GM23338 (cell line): Measurements from ENCODE around the gene STX5. TPM values are rescaled to one million over a fixed set of nuclear protein-coding genes. Genes with fewer than 3 reads are reported as not detected.

Experiments
- ATAC-seq: fragments of 200-7000 bp; cut with Tn5 transposase; 3 replicates; pipeline ENCODE4 v1.9.1; 2020
- DNase-seq: peaks from one replicate; pipeline ENCODE4 v3.0.0-alpha.2; 2015; ENCODE audit warnings: low spot score
- H2AFZ ChIP-seq: fragments of 200-600 bp; sonication (generic); 2 replicates; pipeline ENCODE4 v1.8.0; 2016; ENCODE audit warnings: antibody characterized with exemption, mild to moderate bottlenecking, moderate library complexity
- H3F3A ChIP-seq: fragments of 200-600 bp; sonication (generic); replicated peaks from 2 replicates; pipeline ENCODE4 v1.8.0; 2017; ENCODE audit warnings: antibody characterized with exemption, mixed run types, low read depth
- H3K27ac ChIP-seq: fragments of 200-600 bp; sonication (generic); 2 replicates; pipeline ENCODE4 v1.6.1; 2016; ENCODE audit warnings: low read depth
- H3K27me3 ChIP-seq: fragments of 200-600 bp; sonication (generic); 2 replicates; pipeline ENCODE4 v1.8.0; 2016; ENCODE audit warnings: mild to moderate bottlenecking, mixed run types, moderate library complexity; ENCODE audit not compliant: insufficient read depth
- H3K36me3 ChIP-seq: fragments of 200-600 bp; sonication (generic); 2 replicates; pipeline ENCODE4 v1.8.0; 2016; ENCODE audit warnings: mild to moderate bottlenecking; ENCODE audit not compliant: insufficient read depth
- H3K4me1 ChIP-seq: fragments of 200-600 bp; sonication (generic); 2 replicates; pipeline ENCODE4 v1.8.0; 2016; ENCODE audit warnings: mild to moderate bottlenecking, moderate library complexity; ENCODE audit not compliant: insufficient read depth
- H3K4me2 ChIP-seq: fragments of 200-600 bp; sonication (generic); 2 replicates; pipeline ENCODE4 v1.7.1; 2017; ENCODE audit warnings: mixed run types
- H3K4me3 ChIP-seq: fragments of 200-600 bp; sonication (generic); 2 replicates; pipeline ENCODE4 v1.6.1; 2016; ENCODE audit warnings: mixed run types
- H3K79me2 ChIP-seq: fragments of 200-600 bp; sonication (generic); replicated peaks from 2 replicates; pipeline ENCODE4 v1.8.0; 2017; ENCODE audit warnings: mild to moderate bottlenecking; ENCODE audit not compliant: insufficient read depth
- H3K9me2 ChIP-seq: fragments of 200-600 bp; sonication (generic); 2 replicates; pipeline ENCODE4 v1.8.0; 2017; ENCODE audit not compliant: insufficient read depth
- H4K20me1 ChIP-seq: fragments of 200-600 bp; sonication (generic); replicated peaks from 2 replicates; pipeline ENCODE4 v1.8.0; 2017; ENCODE audit warnings: mild to moderate bottlenecking; ENCODE audit not compliant: insufficient read depth
- H3K27ac Mint-ChIP-seq: 2 replicates; pipeline ENCODE4 v1.8.0; 2020; ENCODE audit warnings: inconsistent platforms, mild to moderate bottlenecking, moderate library complexity, mixed read lengths
- H3K27me3 Mint-ChIP-seq: 3 replicates; pipeline ENCODE4 v1.8.0; 2022; ENCODE audit warnings: low read depth, mild to moderate bottlenecking, moderate library complexity, mixed read lengths, inconsistent platforms; ENCODE audit not compliant: insufficient read depth, poor library complexity
- H3K36me3 Mint-ChIP-seq: 3 replicates; pipeline ENCODE4 v1.8.0; 2021; ENCODE audit warnings: low read depth, mild to moderate bottlenecking, inconsistent platforms, moderate library complexity, mixed read lengths
- H3K4me1 Mint-ChIP-seq: 3 replicates; pipeline ENCODE4 v1.8.0; 2020; ENCODE audit warnings: mild to moderate bottlenecking, inconsistent platforms, mixed read lengths
- H3K4me3 Mint-ChIP-seq: 3 replicates; pipeline ENCODE4 v1.8.0; 2021; ENCODE audit warnings: moderate library complexity, mild to moderate bottlenecking, inconsistent platforms, mixed read lengths
- H3K9me3 Mint-ChIP-seq: 3 replicates; pipeline ENCODE4 v1.8.0; 2020; ENCODE audit warnings: moderate library complexity, mild to moderate bottlenecking, inconsistent platforms, mixed read lengths
- CTCF ChIP-seq, 2 experiments: fragments of 200-600 bp in 1 of 2; sonication (generic) in 1 of 2; conservative IDR thresholded peaks; 2 replicates each; pipeline versions ENCODE4 v1.5.1 to v1.6.1; 2016 to 2017; ENCODE audit warnings: antibody characterized with exemption in 2 of 2, low read depth in 2 of 2, mild to moderate bottlenecking in 2 of 2, moderate library complexity in 1 of 2
- EZH2phosphoT487 ChIP-seq: fragments of 200-600 bp; sonication (generic); IDR thresholded peaks from one replicate; pipeline ENCODE4 v1.8.1; 2018; ENCODE audit warnings: antibody characterized with exemption; ENCODE audit not compliant: unreplicated experiment
- NANOG ChIP-seq: IDR thresholded peaks from 2 replicates; pipeline ENCODE4 v1.6.1; 2016; ENCODE audit warnings: antibody characterized with exemption, borderline replicate concordance
- POLR2AphosphoS5 ChIP-seq: IDR thresholded peaks from 2 replicates; pipeline ENCODE4 v1.6.1; 2016; ENCODE audit warnings: antibody characterized with exemption, low read depth
- REST ChIP-seq: IDR thresholded peaks from one replicate; pipeline ENCODE4 v1.6.1; 2018; ENCODE audit warnings: antibody characterized with exemption; ENCODE audit not compliant: unreplicated experiment
- STAT1 ChIP-seq: IDR thresholded peaks from one replicate; pipeline ENCODE4 v1.6.1; 2016; ENCODE audit warnings: antibody characterized with exemption; ENCODE audit not compliant: unreplicated experiment
- ZNF331 ChIP-seq: fragments of 250-450 bp; sonication (Bioruptor Pico); IDR thresholded peaks from 2 replicates; pipeline ENCODE4 v1.5.0; 2020; ENCODE audit warnings: low read depth, mild to moderate bottlenecking, moderate library complexity
- polyA plus RNA-seq: library from polyadenylated mRNA; unstranded; fragments of >200 nt; fragmentation: Nextera tagmentation; extraction: Ambion mirVana; gene quantifications from 2 replicates; pipeline ENCODE4 v1.2.1, GENCODE V29; 2016
- total RNA-seq: library from RNA; depleted of rRNA; stranded (reverse); fragments of >200 nt; shearing (Covaris generic); gene quantifications from 2 replicates; pipeline ENCODE4 v1.2.3, GENCODE V29; 2014
- TF ChIP-seq, protein P1 (sequence below): IDR thresholded peaks from 2 replicates; pipeline ENCODE4 v1.6.1; 2016; ENCODE audit warnings: antibody characterized with exemption

STX5 gene
- total and polyA plus RNA-seq, 2 experiments from 2014 or later, result 7.7 to 22.2 TPM

- no peak for TF ChIP-seq REST
- no peak for TF ChIP-seq EZH2phosphoT487
Observed at GRCh38 chr11:62801071-62801470, 30.8 kb downstream of the STX5 start (continued).

DNA sequence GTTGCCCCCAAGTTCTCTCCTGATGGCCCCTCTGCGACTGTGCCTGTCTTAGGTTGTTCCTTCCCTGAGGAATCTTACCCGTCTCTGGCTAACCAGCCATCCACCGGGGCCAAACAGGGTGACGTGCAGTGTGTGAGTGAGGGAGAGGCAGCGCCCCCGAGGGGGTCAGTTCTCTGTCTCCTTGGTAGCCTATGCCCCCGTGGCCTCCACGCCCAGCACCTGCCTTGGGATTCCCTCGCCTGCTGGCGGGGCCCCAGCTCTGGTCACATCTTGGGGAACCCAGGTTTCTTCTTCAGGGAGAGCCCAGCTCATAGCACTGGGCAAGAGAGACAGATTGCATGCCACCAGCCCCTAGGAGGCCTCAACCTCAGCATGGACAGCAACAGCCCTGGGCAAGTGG is 32.4 kb downstream of the STX5 start:
- DNase-seq (no peak), ATAC-seq (no peak)
- TF ChIP-seq STAT1 (no peak), NANOG (no peak), ZNF331 (CRISPR knock-in tag) (no peak), CTCF (conservative IDR thresholded peaks at IDR 0.05; ENCODE audit: low read depth in 2 of 2) (no peak), REST (no peak), POLR2AphosphoS5 (no peak)
- TF ChIP-seq, protein P1, sequence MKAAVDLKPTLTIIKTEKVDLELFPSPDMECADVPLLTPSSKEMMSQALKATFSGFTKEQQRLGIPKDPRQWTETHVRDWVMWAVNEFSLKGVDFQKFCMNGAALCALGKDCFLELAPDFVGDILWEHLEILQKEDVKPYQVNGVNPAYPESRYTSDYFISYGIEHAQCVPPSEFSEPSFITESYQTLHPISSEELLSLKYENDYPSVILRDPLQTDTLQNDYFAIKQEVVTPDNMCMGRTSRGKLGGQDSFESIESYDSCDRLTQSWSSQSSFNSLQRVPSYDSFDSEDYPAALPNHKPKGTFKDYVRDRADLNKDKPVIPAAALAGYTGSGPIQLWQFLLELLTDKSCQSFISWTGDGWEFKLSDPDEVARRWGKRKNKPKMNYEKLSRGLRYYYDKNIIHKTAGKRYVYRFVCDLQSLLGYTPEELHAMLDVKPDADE, result no peak
- H3F3A ChIP-seq, result peaks cover 12% of the 10 kb centered on the region
- Mint-ChIP-seq H3K4me1 (peaks cover 8% of the 10 kb centered on the region), H3K9me3 (no peaks in the 10 kb centered on the region), H3K4me3 (no peak overlapping the region), H3K27me3 (peaks cover 8% of the 10 kb centered on the region), H3K27ac (no peak overlapping the region), H3K36me3 (peaks cover 88% of the 10 kb centered on the region)
- no peak overlapping the region for H3K4me2 ChIP-seq
- no peaks in the 10 kb centered on the region for H3K9me2 ChIP-seq
- H2AFZ ChIP-seq, result no peak overlapping the region
- no peak overlapping the region for H3K27ac ChIP-seq
- no peak overlapping the region for H3K4me3 ChIP-seq
- H4K20me1 ChIP-seq, result peaks cover 10% of the 10 kb centered on the region
- peaks cover 21% of the 10 kb centered on the region for H3K79me2 ChIP-seq
- no peaks in the 10 kb centered on the region for H3K27me3 ChIP-seq
- H3K36me3 ChIP-seq, result peaks cover 68% of the 10 kb centered on the region
- H3K4me1 ChIP-seq, result 0 out of 2 replicates have a peak, but pooled peaks cover 5% of the 10 kb centered on the region
